A673 (cell line): ENCODE results near the gene TUBA8. TPM values are rescaled to one million over a fixed set of nuclear protein-coding genes. Genes with fewer than 3 reads are reported as not detected.
A peak's percentile ranks its signal among the peaks of the same experiment; 100 is the strongest.
"Not testable (repeated sequence)": the region's sequence is repeated elsewhere in the genome, so short reads cannot be mapped to it uniquely, and the experiment has no call there.

Source experiments
- BruUV-seq: library from RNA; stranded (reverse); fragments of 400-500 nt; replicated peaks from 2 replicates; lab custom pipeline; 2021; lab: Mats Ljungman, UMichigan
- CTCF ChIA-PET: fragments of 300-600 bp; sonication (Branson Sonifier 250); formaldehyde crosslinking; loops from one replicate; lab custom pipeline; 2022; ENCODE audit warnings: antibody characterized with exemption; lab: Charles Lee
- POLR2A ChIA-PET: fragments of 300-600 bp; sonication (Branson Sonifier 250); formaldehyde crosslinking; loops from one replicate; lab custom pipeline; 2022; ENCODE audit warnings: antibody characterized with exemption; ENCODE audit not compliant: low non-redundant PET; lab: Charles Lee
- DNase-seq: peaks from one replicate; pipeline ENCODE4 v3.0.0-alpha.2; 2015; ENCODE audit warnings: low spot score
- H3K27ac ChIP-seq: fragments of 200-600 bp; sonication (generic); 2 replicates; pipeline ENCODE4 v1.5.1; 2016; ENCODE audit warnings: mixed run types, low read depth, mild to moderate bottlenecking, mixed read lengths, antibody characterized with exemption, low read length; ENCODE audit not compliant: poor library complexity, severe bottlenecking
- H3K27me3 ChIP-seq: fragments of 200-600 bp; sonication (generic); replicated peaks from 2 replicates; pipeline ENCODE4 v1.6.1; 2017; ENCODE audit warnings: mixed run types, low read depth, mild to moderate bottlenecking, mixed read lengths, antibody characterized with exemption, low read length; ENCODE audit not compliant: insufficient read depth, poor library complexity
- H3K36me3 ChIP-seq: fragments of 200-600 bp; sonication (generic); 2 replicates; pipeline ENCODE4 v1.6.1; 2016; ENCODE audit warnings: mixed run types, mild to moderate bottlenecking, mixed read lengths, antibody characterized with exemption, low read length; ENCODE audit not compliant: insufficient read depth, poor library complexity, severe bottlenecking
- H3K4me1 ChIP-seq: fragments of 200-600 bp; sonication (generic); 2 replicates; pipeline ENCODE4 v1.6.1; 2017; ENCODE audit warnings: mixed run types, mild to moderate bottlenecking, mixed read lengths, antibody characterized with exemption, low read length; ENCODE audit not compliant: insufficient read depth, poor library complexity, severe bottlenecking
- H3K4me3 ChIP-seq: fragments of 200-600 bp; sonication (generic); 2 replicates; pipeline ENCODE4 v1.5.1; 2016; ENCODE audit warnings: low read depth, mixed run types, mild to moderate bottlenecking, mixed read lengths, low read length; ENCODE audit not compliant: poor library complexity, severe bottlenecking
- H3K9me3 ChIP-seq: fragments of 200-600 bp; sonication (generic); 2 replicates; pipeline ENCODE4 v1.6.1; 2016; ENCODE audit warnings: mixed run types, low read depth, mild to moderate bottlenecking, mixed read lengths, antibody characterized with exemption, low read length; ENCODE audit not compliant: poor library complexity, severe bottlenecking
- CTCF ChIP-seq: fragments of 300-800, 200-600 bp; sonication (generic); conservative IDR thresholded peaks from 2 replicates; pipeline ENCODE4 v1.5.1; 2017; ENCODE audit warnings: low read depth, mild to moderate bottlenecking, antibody characterized with exemption, low read length, moderate library complexity, mixed read lengths
- EZH2 ChIP-seq: fragments of 200-600 bp; sonication (generic); IDR thresholded peaks from 2 replicates; pipeline ENCODE4 v1.6.1; 2017; ENCODE audit warnings: borderline replicate concordance, low read depth, mild to moderate bottlenecking, mixed read lengths, antibody characterized with exemption, low read length; ENCODE audit not compliant: poor library complexity, severe bottlenecking
- intact Hi-C: fragments of 100-400 bp; cut with micrococcal nuclease; formaldehyde crosslinking; loops from one replicate; pipeline ENCODE4 v1.10.0; 2022; ENCODE audit not compliant: unreplicated experiment
- total RNA-seq: library from RNA; stranded (reverse); gene quantifications from 2 replicates; pipeline ENCODE4 v1.2.3, GENCODE V29; 2021

TUBA8 gene
- total RNA-seq, 1 experiment from 2014 or later: 3.1 TPM

GRCh38 chr22:18101536-18101935, 9.1 kb upstream of the TUBA8 start:
- ChIA-PET POLR2A (interaction anchor here (0.7 kb wide), 1 partner anchor 1665 kb away, joined by 5 read pairs; no protein-coding TSS in a partner anchor), CTCF (no interaction called here)
- no peak for DNase-seq
- no peak for TF ChIP-seq EZH2
- TF ChIP-seq CTCF: no peak
- no peaks in the 10 kb centered on the region for H3K27me3 ChIP-seq
- H3K9me3 ChIP-seq: no peaks in the 10 kb centered on the region
- H3K36me3 ChIP-seq: no peaks in the 10 kb centered on the region
- H3K27ac ChIP-seq: no peak overlapping the region
- H3K4me1 ChIP-seq: no peaks in the 10 kb centered on the region
- intact Hi-C loops: no loop called here
- no TSS peak for BruUV-seq
- no peak overlapping the region for H3K4me3 ChIP-seq

GRCh38 chr22:18103527-18104269, 6.9 kb upstream of the TUBA8 start:
- H3K9me3 ChIP-seq: no peaks in the 10 kb centered on the region
- no peaks in the 10 kb centered on the region for H3K27me3 ChIP-seq
- POLR2A ChIA-PET: no interaction called here
- H3K4me1 ChIP-seq: no peaks in the 10 kb centered on the region
- H3K4me3 ChIP-seq: no peak overlapping the region
- no peak overlapping the region for H3K27ac ChIP-seq
- no peaks in the 10 kb centered on the region for H3K36me3 ChIP-seq
- no peak for DNase-seq
- TF ChIP-seq EZH2: no peak
- no peak for TF ChIP-seq CTCF
- no TSS peak for BruUV-seq
- intact Hi-C loops: no loop called here
- CTCF ChIA-PET: no interaction called here

- POLR2A ChIA-PET: no interaction called here
- DNase-seq: peak; percentile 52
- Histone ChIP-seq H3K9me3 (no peaks in the 10 kb centered on the region), H3K4me1 (no peaks in the 10 kb centered on the region), H3K4me3 (no peak overlapping the region), H3K27ac (no peak overlapping the region), H3K36me3 (no peaks in the 10 kb centered on the region), H3K27me3 (no peaks in the 10 kb centered on the region)
- CTCF ChIA-PET: no interaction called here
- TF ChIP-seq CTCF (no peak), EZH2 (no peak)
- intact Hi-C loops: no loop called here
- no TSS peak for BruUV-seq
Observed at GRCh38 chr22:18104566-18104965, 6.0 kb upstream of the TUBA8 start.

GRCh38 chr22:18105981-18106380, 4.6 kb upstream of the TUBA8 start:
- DNase-seq, POLR2A ChIA-PET, H3K9me3 ChIP-seq, H3K4me3 ChIP-seq, BruUV-seq, intact Hi-C loops, H3K36me3 ChIP-seq, H3K27ac ChIP-seq, H3K4me1 ChIP-seq, CTCF ChIA-PET, H3K27me3 ChIP-seq: not testable (repeated sequence)

GRCh38 chr22:18106550-18107341, 3.9 kb upstream of the TUBA8 start:
- CTCF ChIA-PET, H3K4me1 ChIP-seq, DNase-seq, BruUV-seq, H3K9me3 ChIP-seq, H3K36me3 ChIP-seq, POLR2A ChIA-PET, H3K27ac ChIP-seq, intact Hi-C loops, H3K4me3 ChIP-seq, H3K27me3 ChIP-seq: not testable (repeated sequence)
